H1 (cell line): ENCODE results near the gene PDE4C. TPM values are rescaled to one million over a fixed set of nuclear protein-coding genes. Genes with fewer than 3 reads are reported as not detected.

Source experiments
- CTCF ChIA-PET: fragments of 300-600 bp; sonication (Branson Sonifier 250); formaldehyde crosslinking; loops from one replicate; lab custom pipeline; 2021; ENCODE audit not compliant: partially characterized antibody; lab: Charles Lee
- POLR2A ChIA-PET: fragments of 300-600 bp; sonication (Branson Sonifier 250); formaldehyde crosslinking; loops from one replicate; lab custom pipeline; 2021; ENCODE audit warnings: inconsistent platforms; ENCODE audit not compliant: partially characterized antibody; lab: Charles Lee
- DNase-seq, 2 experiments: peaks; one replicate each; pipeline versions ENCODE4 v3.0.0 to v3.0.0-alpha.2; 2010 to 2022; ENCODE audit warnings: low spot score in 2 of 2, low read depth in 1 of 2, mixed read lengths in 1 of 2
- FAIRE-seq: peaks from 2 replicates; lab custom pipeline; 2011; peaks lifted over from hg19 to GRCh38; lab: Jason Lieb, UNC
- H2AFZ ChIP-seq: 2 replicates; pipeline ENCODE4 v1.8.1; 2012; ENCODE audit warnings: low read length, inconsistent platforms
- H2AK5ac ChIP-seq: 2 replicates; pipeline ENCODE4 v1.6.1; 2013; ENCODE audit warnings: low read depth, low read length
- H2BK120ac ChIP-seq: replicated peaks from 2 replicates; pipeline ENCODE3; 2013; ENCODE audit warnings: low read depth, low read length, inconsistent platforms
- H2BK12ac ChIP-seq: 2 replicates; pipeline ENCODE4 v1.6.1; 2013; ENCODE audit warnings: low read depth, low read length
- H2BK15ac ChIP-seq: 2 replicates; pipeline ENCODE4 v1.6.1; 2013; ENCODE audit warnings: low read length
- H2BK20ac ChIP-seq: 2 replicates; pipeline ENCODE4 v1.6.1; 2013; ENCODE audit warnings: low read length
- H2BK5ac ChIP-seq: 2 replicates; pipeline ENCODE4 v1.6.1; 2013; ENCODE audit warnings: low read depth, low read length
- H3K14ac ChIP-seq: 2 replicates; pipeline ENCODE4 v1.6.1; 2013; ENCODE audit warnings: inconsistent platforms; ENCODE audit not compliant: insufficient read length
- H3K18ac ChIP-seq: 2 replicates; pipeline ENCODE4 v1.6.1; 2013; ENCODE audit warnings: low read length; ENCODE audit errors: extremely low read depth
- H3K23ac ChIP-seq: 2 replicates; pipeline ENCODE4 v1.6.1; 2013; ENCODE audit warnings: inconsistent platforms; ENCODE audit not compliant: insufficient read length
- H3K23me2 ChIP-seq: 2 replicates; pipeline ENCODE4 v1.6.1; 2013; ENCODE audit warnings: low read depth, low read length
- H3K27ac ChIP-seq: 2 replicates; pipeline ENCODE4 v1.6.1; 2011; ENCODE audit warnings: low read depth, low read length, inconsistent platforms
- H3K27me3 ChIP-seq, 4 experiments: replicated peaks in 1 of 4; 1 replicate in 1 of 4; 2 replicates in 3 of 4; pipeline versions ENCODE4 v1.6.1 to v1.8.1; 2011 to 2013; ENCODE audit warnings: low read length in 3 of 4, mild to moderate bottlenecking in 3 of 4, inconsistent platforms in 2 of 4, mixed read lengths in 2 of 4, moderate library complexity in 1 of 4; ENCODE audit not compliant: control insufficient read depth in 3 of 4, insufficient read depth in 3 of 4; ENCODE audit errors: extremely low read depth in 1 of 4
- H3K36me3 ChIP-seq, 4 experiments: 2 replicates each; pipeline versions ENCODE4 v1.6.1 to v1.8.1; 2011 to 2013; ENCODE audit warnings: mild to moderate bottlenecking in 4 of 4, low read length in 3 of 4, moderate library complexity in 2 of 4, control low read depth in 1 of 4, inconsistent platforms in 1 of 4; ENCODE audit not compliant: insufficient read depth in 4 of 4, control insufficient read depth in 2 of 4
- H3K4ac ChIP-seq: replicated peaks from 2 replicates; pipeline ENCODE3; 2013; ENCODE audit warnings: low read length, low read depth, mixed read lengths, inconsistent platforms; ENCODE audit not compliant: insufficient read length
- H3K4me1 ChIP-seq, 4 experiments: replicated peaks in 1 of 4; 1 replicate in 1 of 4; 2 replicates in 3 of 4; pipeline versions ENCODE4 v1.6.1 to v1.8.1; 2011 to 2013; ENCODE audit warnings: low read length in 3 of 4, inconsistent platforms in 2 of 4, mixed read lengths in 1 of 4; ENCODE audit not compliant: insufficient read depth in 4 of 4, control insufficient read depth in 3 of 4
- H3K4me2 ChIP-seq, 2 experiments: 2 replicates each; pipeline versions ENCODE4 v1.6.1 to v1.8.1; 2011 to 2013; ENCODE audit warnings: low read depth in 2 of 2, low read length in 2 of 2, control low read depth in 1 of 2, inconsistent platforms in 1 of 2, mild to moderate bottlenecking in 1 of 2; ENCODE audit not compliant: insufficient read depth in 1 of 2
- H3K4me3 ChIP-seq, 4 experiments: fragments of 200-600, 300-600 bp in 1 of 4; sonication (generic), shearing (Covaris generic), sonication (Bioruptor Twin) in 1 of 4; 2 replicates each; pipeline versions ENCODE4 v1.5.1 to v1.8.1; 2011 to 2016; ENCODE audit warnings: low read length in 4 of 4, low read depth in 3 of 4, control low read depth in 2 of 4, inconsistent platforms in 2 of 4, mild to moderate bottlenecking in 2 of 4, mixed read lengths in 1 of 4, moderate library complexity in 1 of 4; ENCODE audit not compliant: insufficient read depth in 2 of 4; ENCODE audit errors: extremely low read depth in 1 of 4
- H3K56ac ChIP-seq: replicated peaks from 2 replicates; pipeline ENCODE3; 2013; ENCODE audit warnings: low read depth, mild to moderate bottlenecking, mixed read lengths, low read length, inconsistent platforms; ENCODE audit not compliant: insufficient read length
- H3K79me1 ChIP-seq: 2 replicates; pipeline ENCODE4 v1.6.1; 2013; ENCODE audit warnings: low read depth, low read length, control low read depth
- H3K79me2 ChIP-seq, 2 experiments: 2 replicates each; pipeline versions ENCODE4 v1.6.1 to v1.8.1; 2012 to 2013; ENCODE audit warnings: low read length in 2 of 2, mild to moderate bottlenecking in 2 of 2, inconsistent platforms in 1 of 2; ENCODE audit not compliant: insufficient read depth in 2 of 2, control insufficient read depth in 1 of 2
- H3K9ac ChIP-seq, 4 experiments: replicated peaks in 1 of 4; 1 replicate in 1 of 4; 2 replicates in 3 of 4; pipeline versions ENCODE4 v1.6.1 to v1.8.1; 2011 to 2013; ENCODE audit warnings: low read depth in 3 of 4, low read length in 3 of 4, control low read depth in 2 of 4, mild to moderate bottlenecking in 2 of 4, moderate library complexity in 2 of 4, inconsistent platforms in 1 of 4; ENCODE audit errors: extremely low read depth in 1 of 4
- H3K9me3 ChIP-seq, 2 experiments: 2 replicates each; pipeline versions ENCODE4 v1.6.1 to v1.8.1; 2012 to 2013; ENCODE audit warnings: mild to moderate bottlenecking in 2 of 2, moderate library complexity in 2 of 2, control low read depth in 1 of 2, inconsistent platforms in 1 of 2, low read depth in 1 of 2, low read length in 1 of 2, mixed read lengths in 1 of 2; ENCODE audit not compliant: insufficient read depth in 2 of 2
- H4K20me1 ChIP-seq, 2 experiments: replicated peaks in 1 of 2; 2 replicates each; pipeline versions ENCODE3 to v1.8.1; 2011 to 2013; ENCODE audit warnings: inconsistent platforms in 2 of 2, low read length in 2 of 2, mild to moderate bottlenecking in 1 of 2; ENCODE audit not compliant: insufficient read depth in 2 of 2, control insufficient read depth in 1 of 2
- H4K5ac ChIP-seq: 2 replicates; pipeline ENCODE4 v1.6.1; 2013; ENCODE audit warnings: low read length, low read depth, mixed read lengths, inconsistent platforms; ENCODE audit not compliant: insufficient read length
- H4K8ac ChIP-seq: 2 replicates; pipeline ENCODE4 v1.8.0; 2013; ENCODE audit warnings: mild to moderate bottlenecking, moderate library complexity, low read length, inconsistent platforms; ENCODE audit not compliant: insufficient read depth; ENCODE audit errors: extremely low read depth
- H4K91ac ChIP-seq: replicated peaks from 2 replicates; pipeline ENCODE3; 2013; ENCODE audit warnings: low read length, mixed read lengths, inconsistent platforms; ENCODE audit not compliant: insufficient read length
- HDAC2 ChIP-seq, 2 experiments: fragments of 300-600 bp in 1 of 2; sonication (generic) in 1 of 2; IDR thresholded peaks; 2 replicates each; pipeline ENCODE4 v1.6.1; 2011 to 2012; ENCODE audit warnings: low read depth in 2 of 2, low read length in 2 of 2, mild to moderate bottlenecking in 2 of 2, moderate library complexity in 2 of 2, borderline replicate concordance in 1 of 2, inconsistent platforms in 1 of 2
- MAFK ChIP-seq: IDR thresholded peaks from 2 replicates; pipeline ENCODE4 v1.6.1; 2012; ENCODE audit warnings: low read depth, mild to moderate bottlenecking, improper control_type of control experiment, low read length
- POU5F1 ChIP-seq: IDR thresholded peaks from 2 replicates; pipeline ENCODE4 v1.6.1; 2011; ENCODE audit warnings: low read depth, mild to moderate bottlenecking, low read length, moderate library complexity
- RAD21 ChIP-seq, 2 experiments: IDR thresholded peaks in 1 of 2; conservative IDR thresholded peaks in 1 of 2; 2 replicates each; pipeline ENCODE4 v1.6.1; 2011; ENCODE audit warnings: low read depth in 2 of 2, low read length in 2 of 2, improper control_type of control experiment in 1 of 2, inconsistent platforms in 1 of 2, mild to moderate bottlenecking in 1 of 2, moderate library complexity in 1 of 2
- RBBP5 ChIP-seq: IDR thresholded peaks from 2 replicates; pipeline ENCODE4 v1.7.1; 2012; ENCODE audit warnings: low read depth, mild to moderate bottlenecking, inconsistent platforms, low read length, moderate library complexity, borderline replicate concordance
- SIRT6 ChIP-seq: IDR thresholded peaks from one replicate; pipeline ENCODE4 v1.7.1; 2012; ENCODE audit warnings: low read length, inconsistent platforms
- SIX5 ChIP-seq: IDR thresholded peaks from 2 replicates; pipeline ENCODE4 v1.6.1; 2011; ENCODE audit warnings: mild to moderate bottlenecking, low read depth, low read length
- SP1 ChIP-seq: IDR thresholded peaks from 2 replicates; pipeline ENCODE4 v1.6.1; 2011; ENCODE audit warnings: low read depth, low read length
- WGBS, 2 experiments: shearing (Covaris generic) in 1 of 2; methylation state at CpG; one replicate each; pipeline versions ENCODE4 v1.1.6 to v1.1.7; 2013 to 2015; ENCODE audit warnings: low lambda C conversion rate in 2 of 2, mixed read lengths in 2 of 2, inconsistent platforms in 1 of 2, low coverage in 1 of 2, missing lambda C conversion rate in 1 of 2; ENCODE audit not compliant: insufficient replicate concordance in 2 of 2, insufficient coverage in 1 of 2, insufficient read length in 1 of 2; ENCODE audit errors: extremely low coverage in 1 of 2, missing lambda C conversion rate in 1 of 2; 5-methylcytosine and 5-hydroxymethylcytosine counted together
- polyA plus RNA-seq, 7 experiments: library from polyadenylated mRNA; depleted of rRNA in 3 of 7; stranded (reverse) in 5 of 7; unstranded in 2 of 7; fragments of >200 nt in 5 of 7; fragments of 200-250 nt in 2 of 7; gene quantifications; 1 replicate in 5 of 7; 2 replicates in 1 of 7; 4 replicates in 1 of 7; pipeline versions ENCODE4 v1.2.1 to v1.2.3, GENCODE V29; 2011 to 2013; ENCODE audit warnings: missing spikeins in 2 of 7, mixed read lengths in 2 of 7
- total RNA-seq: library from RNA; stranded (reverse); fragmentation: NEBNext Ultra II Directional; extraction: Animal tissue kit (Norgen Biotek cat#: 25700); gene quantifications from 2 replicates; pipeline ENCODE4 v1.2.1, GENCODE V29; 2021
- TF ChIP-seq, protein P1 (sequence below): IDR thresholded peaks from 2 replicates; pipeline ENCODE4 v1.6.1; 2011; ENCODE audit warnings: low read length, improper control_type of control experiment

Gene PDE4C
- total and polyA plus RNA-seq, 2 of the 8 experiments (the other 6 are each of a cell fraction or from before 2014, with no cell fraction given), result 2.7 to 3.1 TPM

- peak overlapping the region; percentile 72; the same call in 1 of the 2 replicates for H2BK20ac ChIP-seq
- POLR2A ChIA-PET, result interaction anchor here (0.6 to 4.4 kb wide), 19 partner anchors 8 to 156 kb away, joined by 3 to 43 read pairs (median 5); partner anchors contain the start of genes JUND and RAB3A
- TF ChIP-seq, protein P1, sequence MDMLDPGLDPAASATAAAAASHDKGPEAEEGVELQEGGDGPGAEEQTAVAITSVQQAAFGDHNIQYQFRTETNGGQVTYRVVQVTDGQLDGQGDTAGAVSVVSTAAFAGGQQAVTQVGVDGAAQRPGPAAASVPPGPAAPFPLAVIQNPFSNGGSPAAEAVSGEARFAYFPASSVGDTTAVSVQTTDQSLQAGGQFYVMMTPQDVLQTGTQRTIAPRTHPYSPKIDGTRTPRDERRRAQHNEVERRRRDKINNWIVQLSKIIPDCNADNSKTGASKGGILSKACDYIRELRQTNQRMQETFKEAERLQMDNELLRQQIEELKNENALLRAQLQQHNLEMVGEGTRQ, result no peak
- no peak for TF ChIP-seq RBBP5
- TF ChIP-seq RAD21 (IDR thresholded peaks at IDR 0.05 in 1 of 2, conservative IDR thresholded peaks at IDR 0.05 in 1 of 2; ENCODE audit: low read depth in 2 of 2, low read length in 2 of 2), result peak; percentile 28 to 44; a peak in 2 of 4 replicates
- no peak for TF ChIP-seq SIX5
- no peak for TF ChIP-seq SIRT6
- TF ChIP-seq POU5F1, result no peak
- TF ChIP-seq HDAC2 (IDR thresholded peaks at IDR 0.05; ENCODE audit: borderline replicate concordance in 1 of 2, low read depth in 2 of 2, low read length in 2 of 2), result no peak
- TF ChIP-seq MAFK, result no peak
- TF ChIP-seq SP1, result no peak
Measured at GRCh38 chr19:18232540-18233223, 6.4 kb upstream of the PDE4C start.

More at GRCh38 chr19:18232540-18233223, 6.4 kb upstream of the PDE4C start:
- FAIRE-seq (no peak), DNase-seq (peak in 1 of 2 experiments; percentile 89)
- Histone ChIP-seq H4K5ac (peak overlapping the region; percentile 85), H3K23me2 (peaks cover 7% of the 10 kb centered on the region), H3K14ac (no peak overlapping the region), H3K4ac (peak overlapping the region; percentile 99), H3K18ac (peak overlapping the region; percentile 84), H2BK5ac (peak overlapping the region; percentile 96; the same call in 1 of the 2 replicates), H3K56ac (peak overlapping the region; percentile 18), H2BK15ac (peak overlapping the region; percentile 100), H4K20me1 (no peaks in the 10 kb centered on the region), H2BK120ac (peak overlapping the region; percentile 86), H4K8ac (peak overlapping the region; percentile 79), H2AK5ac (peak overlapping the region; percentile 32; the same call in 1 of the 2 replicates), H3K9me3 (no peaks in the 10 kb centered on the region), H2BK12ac (peak overlapping the region; percentile 95; the same call in 1 of the 2 replicates), H3K27me3 (no peaks in the 10 kb centered on the region), H3K79me1 (no peaks in the 10 kb centered on the region), H3K4me1 (peaks cover 6 to 20% (median 14%) of the 10 kb centered on the region in 4 experiments), H3K79me2 (no peaks in the 10 kb centered on the region), H3K36me3 (no peaks in the 10 kb centered on the region), H3K23ac (no peak overlapping the region), H3K9ac (peak overlapping the region in 1 of 4 experiments; percentile 52; a peak in 4 of 7 replicates), H3K4me2 (peak overlapping the region; percentile 91 to 96), H3K27ac (peak overlapping the region; percentile 65; the same call in 1 of the 2 replicates), H4K91ac (peak overlapping the region; percentile 97), H2AFZ (peak overlapping the region; percentile 59; the same call in 1 of the 2 replicates), H3K4me3 (peak overlapping the region; percentile 39 to 54 (median 46); a peak in 7 of 8 replicates)
- 9% methylated on average over 11 of the region's 46 CpGs; no CpG with 5 or more reads in 1 of the 2 experiments for WGBS, 2 experiments
- CTCF ChIA-PET, result interaction anchor here (0.7 to 10.1 kb wide), 25 partner anchors 8 to 181 kb away, joined by 3 to 140 read pairs (median 5); partner anchors contain the start of gene RAB3A
